SH-SY5Y (cell line): ENCODE results near the gene LRRC72.

Experiments
- GATA2 ChIP-seq: IDR thresholded peaks from 2 replicates; pipeline ENCODE4 v1.6.1; 2011; ENCODE audit warnings: mild to moderate bottlenecking, low read depth, low read length
- GATA3 ChIP-seq: IDR thresholded peaks from 2 replicates; pipeline ENCODE4 v1.6.1; 2011; ENCODE audit warnings: low read depth, mild to moderate bottlenecking, low read length, moderate library complexity

DNA sequence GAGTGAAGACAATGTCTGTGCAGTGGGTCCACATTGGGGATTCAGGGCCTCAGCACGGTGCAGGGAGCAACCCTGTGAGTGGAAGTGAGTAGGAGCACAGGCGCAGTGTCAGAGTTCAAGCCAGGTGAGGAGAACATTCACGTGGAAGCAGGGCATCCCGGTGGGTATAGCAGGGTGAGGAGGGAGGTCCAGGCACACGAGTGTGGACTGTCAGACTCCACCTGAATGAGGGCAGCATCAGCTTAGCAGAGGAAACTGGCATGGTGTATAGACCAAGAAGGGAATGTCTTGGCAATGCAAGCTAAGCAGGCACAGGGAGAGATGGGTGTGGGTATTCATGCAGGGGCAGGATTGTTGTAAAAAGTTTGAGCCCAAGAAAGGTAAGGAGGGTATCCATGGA is 15.3 kb upstream of the LRRC72 start:
- TF ChIP-seq GATA3 (no peak), GATA2 (no peak)
